Endothelial cell of hepatic sinusoid (primary cell): ENCODE results near the gene CDCP2.

Experiments used
- in situ Hi-C: cut with HindIII; loops from 2 replicates; pipeline ENCODE4 v1.10.0; 2017; ENCODE audit warnings: low sequenced_read_pairs

Gene CDCP2

DNA sequence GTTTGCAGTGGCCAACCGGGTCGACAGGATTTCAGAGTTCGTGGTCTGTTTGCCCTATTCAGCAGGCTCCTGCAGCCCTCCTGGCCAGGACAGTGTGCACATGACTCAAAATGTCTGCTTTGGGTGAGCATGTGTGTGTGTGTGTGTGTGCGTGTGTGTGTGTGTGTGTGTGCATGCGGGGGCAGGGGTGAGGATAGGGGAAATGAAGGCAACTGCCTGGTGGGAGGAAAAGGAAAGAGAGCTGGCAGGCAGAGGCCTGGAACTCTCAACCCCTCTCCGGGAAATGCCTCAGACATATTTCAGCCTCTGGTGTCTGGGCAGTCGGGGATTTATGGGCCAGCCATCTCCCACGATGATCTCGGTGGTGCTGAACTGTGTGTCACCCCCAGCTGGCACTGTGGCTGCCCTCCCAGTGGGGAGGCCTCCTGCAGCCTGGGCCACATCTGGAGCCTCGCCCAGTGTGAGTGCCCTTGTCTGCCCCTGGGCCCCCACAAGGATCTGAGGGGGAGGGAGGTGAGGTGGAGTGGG lies 15.2 kb downstream of the CDCP2 start:
- in situ Hi-C loops = loop anchor here (5.0 kb wide), 1 partner anchor 70 kb away; no protein-coding TSS in a partner anchor

DNA sequence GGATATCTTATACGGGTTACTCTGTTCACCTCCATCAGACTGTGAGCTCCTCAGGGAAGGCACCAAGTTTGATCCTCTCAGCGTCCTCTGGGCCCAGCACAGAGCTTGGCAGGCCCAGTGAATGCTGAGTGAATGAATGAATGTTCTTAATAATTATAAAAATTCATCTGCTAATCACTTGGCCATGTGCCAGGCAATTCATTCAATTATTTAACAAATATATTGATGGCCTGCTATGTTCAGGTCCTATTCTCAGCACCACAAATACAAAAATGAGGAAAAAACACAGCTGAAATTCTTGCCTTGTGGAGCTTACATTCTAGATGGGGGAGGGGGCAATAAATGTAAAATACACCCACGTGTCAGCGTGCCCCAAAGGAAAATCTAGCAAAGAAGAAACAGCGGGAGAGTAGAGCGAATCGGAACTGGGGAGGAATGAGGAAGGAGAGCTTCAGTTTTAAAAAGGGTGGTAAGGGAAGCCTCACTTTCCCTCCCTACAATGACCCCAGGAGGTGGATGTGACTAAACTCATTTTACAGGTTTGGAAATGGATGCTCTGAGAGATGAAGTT lies 15.8 kb downstream of the CDCP2 start:
- in situ Hi-C loops = loop anchor here (5.0 kb wide), 1 partner anchor 70 kb away; no protein-coding TSS in a partner anchor

DNA sequence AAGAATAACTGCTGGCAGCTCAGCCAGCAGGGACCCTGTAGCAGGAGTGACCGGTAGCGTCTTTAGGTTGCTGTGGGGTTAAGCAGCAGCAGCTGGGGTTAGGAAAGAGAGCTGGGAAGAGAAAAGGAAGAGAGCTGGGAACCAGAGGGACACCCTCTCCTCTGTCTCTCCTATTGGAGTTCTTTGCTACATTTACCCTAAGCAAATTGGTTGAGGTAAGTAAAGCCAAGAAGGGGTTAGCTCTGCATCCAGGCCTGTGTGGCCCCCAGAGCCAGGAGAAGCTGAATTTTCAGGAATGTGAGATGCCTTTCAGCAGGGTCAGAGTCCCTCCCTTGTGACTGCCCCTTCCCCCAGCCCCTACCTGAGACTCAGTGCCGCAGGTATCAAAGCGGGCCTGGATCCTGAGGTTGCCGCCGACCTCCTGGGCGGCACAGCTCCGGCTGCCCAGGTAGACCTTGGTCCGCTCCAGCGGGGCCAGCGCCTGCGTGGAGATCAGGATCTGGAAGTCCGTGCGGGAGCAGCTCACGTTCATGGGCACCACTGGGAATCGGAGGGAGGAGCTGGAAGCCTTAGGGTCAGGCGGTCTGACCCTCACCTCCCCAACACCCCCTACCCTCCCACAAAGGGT lies 16.4 kb downstream of the CDCP2 start:
- in situ Hi-C loops = loop anchor here (5.0 kb wide), 1 partner anchor 71 kb away; no protein-coding TSS in a partner anchor

DNA sequence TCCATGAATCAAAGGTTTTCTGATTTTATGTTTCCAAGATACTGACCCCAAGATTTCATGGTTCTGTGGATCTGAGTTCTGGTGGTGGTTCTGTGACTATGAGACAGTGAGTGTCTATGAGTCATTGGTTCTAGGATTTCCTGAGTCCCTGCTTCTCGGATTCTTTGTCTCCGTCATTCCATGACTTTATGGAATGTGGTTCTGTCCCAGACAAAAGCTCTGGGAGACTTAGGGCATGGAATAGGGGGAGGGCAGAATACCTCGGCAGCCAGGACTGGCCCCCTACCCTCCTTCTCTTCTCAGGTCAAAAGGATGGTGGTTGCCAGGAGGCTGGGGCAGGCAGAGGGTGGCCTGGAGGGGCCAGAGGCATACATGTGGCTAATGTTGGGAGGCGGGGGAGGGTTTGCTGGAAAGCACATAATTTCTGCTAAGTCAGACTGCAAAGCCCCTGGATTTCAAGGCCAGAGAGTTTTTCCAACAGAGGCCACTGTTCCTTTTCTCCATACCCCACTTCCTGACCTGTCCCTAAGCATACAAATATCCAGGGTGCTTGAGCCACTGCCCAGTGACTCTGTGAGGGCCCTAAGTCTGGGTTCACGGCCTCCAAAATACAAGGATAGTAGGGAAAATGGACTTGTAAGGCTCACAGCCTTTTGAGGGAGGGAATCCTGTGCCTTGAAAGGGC lies 17.2 kb downstream of the CDCP2 start:
- in situ Hi-C loops = loop anchor here (5.0 kb wide), 1 partner anchor 72 kb away; no protein-coding TSS in a partner anchor

DNA sequence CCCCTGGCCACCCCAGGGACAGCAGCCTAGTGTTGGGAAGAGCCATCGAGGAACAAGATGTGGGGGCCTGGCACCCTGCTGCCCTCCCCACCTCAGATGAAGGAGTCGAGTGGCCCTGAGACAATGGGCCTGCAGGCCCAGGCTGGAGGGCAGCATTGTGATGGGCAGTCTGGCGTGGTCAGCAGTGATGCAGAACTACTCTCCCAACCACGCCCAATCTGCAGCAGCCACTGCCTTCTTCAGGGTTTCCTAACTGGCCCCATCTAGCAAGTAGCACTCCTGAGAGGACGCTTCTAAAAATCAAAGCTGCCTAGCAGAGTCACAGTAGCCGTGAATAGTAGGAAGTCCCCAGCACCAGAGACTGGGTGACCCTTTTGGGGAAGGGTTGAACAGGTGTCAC lies 18.5 kb downstream of the CDCP2 start:
- in situ Hi-C loops = no loop called here

DNA sequence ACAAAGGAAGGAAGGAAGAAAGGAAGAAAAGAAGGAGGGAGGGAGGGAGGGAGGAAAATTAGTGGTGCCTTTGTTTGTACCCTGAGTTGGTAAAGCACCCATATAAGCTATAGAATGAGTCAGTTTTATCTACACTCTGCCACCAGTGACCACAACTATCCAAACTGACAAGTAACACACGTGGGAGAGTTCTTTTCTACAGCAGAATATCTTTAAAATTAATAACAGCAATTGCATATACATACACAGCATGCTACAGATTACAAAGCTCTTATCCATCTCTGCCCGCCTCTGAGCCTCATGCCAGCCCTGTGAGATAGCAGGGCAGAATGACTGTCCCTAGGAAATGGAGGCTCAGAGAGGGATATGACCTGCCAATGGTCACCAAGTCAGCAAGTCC lies 20.3 kb downstream of the CDCP2 start:
- in situ Hi-C loops = no loop called here

DNA sequence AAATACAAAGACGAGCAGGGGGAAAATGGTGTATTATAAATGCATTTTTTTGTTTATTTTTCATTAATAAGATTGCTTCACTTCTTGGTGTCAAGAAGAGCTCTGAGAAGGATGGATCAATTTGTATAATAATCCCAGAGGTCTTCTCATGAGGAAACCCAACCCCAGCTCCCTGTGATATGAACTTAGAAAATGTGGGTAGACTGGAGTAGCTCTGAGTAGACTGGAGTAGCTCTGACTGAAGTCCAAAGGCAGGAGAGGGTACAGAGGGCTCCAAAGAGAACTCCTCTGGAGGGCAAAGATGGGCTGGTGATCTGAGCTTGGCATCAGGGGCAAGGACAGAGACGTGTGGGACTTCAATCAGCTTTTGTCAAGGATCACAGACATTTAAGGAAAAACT lies 21.4 kb downstream of the CDCP2 start:
- in situ Hi-C loops = no loop called here

DNA sequence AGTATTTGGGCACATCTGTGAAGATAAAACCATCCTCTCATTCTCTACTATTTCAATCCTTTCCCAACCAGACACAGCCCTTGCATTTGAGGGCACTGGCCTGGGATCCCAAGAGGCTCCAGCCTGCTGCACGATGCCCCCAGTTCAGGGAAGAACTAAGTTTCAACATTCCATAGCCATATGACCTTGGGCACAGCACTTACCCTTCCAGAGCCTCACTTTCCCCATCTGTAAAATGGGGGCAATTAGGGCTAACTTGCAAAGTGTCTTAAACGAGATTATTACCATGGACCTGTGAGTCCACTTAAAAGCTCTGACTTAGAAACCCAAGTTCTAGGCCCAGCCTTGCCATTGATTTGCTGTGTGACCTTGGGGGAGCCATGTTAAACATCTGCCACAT lies 22.9 kb downstream of the CDCP2 start:
- in situ Hi-C loops = loop anchor here (5.0 kb wide), 1 partner anchor 42 kb away; no protein-coding TSS in a partner anchor

DNA sequence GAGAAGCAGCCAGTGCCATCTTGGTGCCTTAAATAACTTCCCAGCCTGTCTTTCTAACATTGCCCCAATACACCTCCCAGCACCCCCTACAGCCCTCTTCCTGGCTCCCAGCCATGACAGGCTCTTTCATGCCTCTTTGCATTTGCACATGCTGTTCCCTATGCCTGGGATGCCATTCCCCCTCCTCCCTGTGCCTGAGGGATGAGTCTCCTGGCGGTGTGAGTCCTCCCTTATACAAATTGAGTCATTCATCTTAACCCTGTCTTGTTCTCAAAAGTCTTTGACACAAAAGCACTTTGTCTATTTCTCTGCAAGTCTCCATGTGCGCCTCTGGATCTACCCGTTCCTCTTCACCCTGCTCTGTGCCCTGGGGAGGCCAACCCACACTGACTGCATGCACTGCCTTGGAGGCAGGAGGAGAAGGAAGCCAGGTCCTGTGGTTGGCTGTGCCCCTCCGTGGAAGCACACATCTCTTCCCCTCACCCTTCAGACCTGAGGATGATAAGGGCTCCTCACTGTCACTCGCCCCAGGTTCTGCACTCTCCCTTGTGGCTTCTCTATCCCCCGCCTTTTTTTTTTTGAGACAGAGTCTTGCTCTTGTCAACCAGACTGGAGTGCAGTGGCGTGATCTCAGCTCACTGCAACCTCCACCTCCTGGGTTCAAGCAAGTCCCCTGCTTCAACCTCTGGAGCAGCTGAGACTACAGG lies 25.1 kb downstream of the CDCP2 start:
- in situ Hi-C loops = loop anchor here (5.0 kb wide), 1 partner anchor 45 kb away; no protein-coding TSS in a partner anchor

DNA sequence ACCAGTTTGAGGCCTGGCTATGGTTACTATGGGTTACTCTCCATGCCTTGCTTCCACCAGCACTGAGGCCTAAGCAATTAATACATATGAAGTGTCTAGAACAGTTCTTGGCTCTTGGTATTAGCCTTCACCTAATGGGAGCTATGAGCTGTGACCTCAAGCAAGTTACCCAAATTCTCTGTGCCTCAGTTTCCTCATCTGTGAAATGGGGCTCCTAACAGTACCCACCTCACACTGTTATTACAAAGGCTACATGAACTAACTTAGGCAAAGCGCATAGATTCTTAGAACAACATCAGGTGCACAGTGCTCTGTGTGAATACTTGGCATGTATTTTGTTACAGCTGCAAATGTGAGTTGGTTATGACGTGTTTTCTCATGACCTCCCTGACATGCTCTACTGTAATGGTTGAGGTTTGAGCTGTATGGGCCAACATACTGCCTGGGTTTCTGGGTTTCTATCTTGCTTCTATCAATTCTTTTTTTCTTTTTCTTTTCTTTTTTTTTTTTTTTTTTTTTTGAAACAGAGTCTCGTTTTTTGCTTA lies 26.5 kb downstream of the CDCP2 start:
- in situ Hi-C loops = loop anchor here (5.0 kb wide), 1 partner anchor 46 kb away; no protein-coding TSS in a partner anchor

DNA sequence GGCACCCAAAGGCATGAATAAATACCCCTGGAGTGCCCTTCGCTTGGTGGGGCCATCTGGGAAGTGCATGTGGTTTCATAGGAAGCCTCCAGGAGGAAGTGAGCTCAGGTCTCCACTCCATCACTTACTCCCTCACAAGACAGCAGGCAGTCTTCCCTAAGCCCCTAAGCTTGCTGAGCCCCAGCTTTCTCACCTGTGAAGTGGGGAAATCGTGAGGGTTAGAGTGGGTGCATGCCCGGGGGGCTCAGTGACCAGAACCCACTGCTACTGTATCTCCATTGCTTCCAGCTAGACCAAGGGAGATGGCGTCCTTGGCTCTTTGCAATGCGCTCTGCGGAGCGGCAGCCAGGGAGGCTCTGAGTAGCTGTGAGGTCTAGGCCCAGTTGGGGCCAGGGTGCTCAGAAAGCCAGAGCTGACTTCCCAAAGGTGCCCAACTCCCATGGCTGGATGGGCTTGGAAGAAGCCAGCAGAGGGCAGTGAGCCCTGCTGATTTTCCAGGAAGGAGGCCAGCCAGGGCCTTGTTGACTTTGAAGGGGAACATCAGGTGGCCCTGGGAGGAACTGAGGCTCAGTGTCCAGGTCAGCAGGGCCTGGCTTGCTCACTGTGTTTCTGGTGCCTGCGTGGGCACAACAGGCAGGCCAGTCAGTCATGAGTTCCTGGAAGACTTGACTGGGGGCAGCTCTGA lies 27.3 kb downstream of the CDCP2 start:
- in situ Hi-C loops = loop anchor here (5.0 kb wide), 1 partner anchor 47 kb away; no protein-coding TSS in a partner anchor

DNA sequence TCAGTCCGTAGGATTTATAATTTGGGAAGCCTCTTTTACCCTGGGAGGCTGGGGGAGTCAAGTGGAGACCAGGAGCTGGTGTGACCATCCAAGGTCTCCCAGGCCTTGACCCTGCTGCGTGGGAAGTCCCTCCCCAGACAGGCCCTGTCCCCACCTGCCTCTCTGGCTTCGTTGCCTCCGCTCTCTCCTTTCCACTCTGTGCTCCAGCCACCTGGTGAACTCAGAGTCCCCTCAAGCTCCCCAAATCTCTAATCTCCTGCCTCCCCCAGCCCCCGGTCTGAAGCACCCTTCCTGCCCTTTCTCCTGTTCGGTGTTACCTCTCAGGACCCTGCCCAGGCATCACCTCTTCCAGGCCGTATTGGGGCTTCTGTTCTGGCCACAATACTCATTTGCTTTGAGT lies 27.9 kb downstream of the CDCP2 start:
- in situ Hi-C loops = loop anchor here (5.0 kb wide), 1 partner anchor 47 kb away; no protein-coding TSS in a partner anchor

DNA sequence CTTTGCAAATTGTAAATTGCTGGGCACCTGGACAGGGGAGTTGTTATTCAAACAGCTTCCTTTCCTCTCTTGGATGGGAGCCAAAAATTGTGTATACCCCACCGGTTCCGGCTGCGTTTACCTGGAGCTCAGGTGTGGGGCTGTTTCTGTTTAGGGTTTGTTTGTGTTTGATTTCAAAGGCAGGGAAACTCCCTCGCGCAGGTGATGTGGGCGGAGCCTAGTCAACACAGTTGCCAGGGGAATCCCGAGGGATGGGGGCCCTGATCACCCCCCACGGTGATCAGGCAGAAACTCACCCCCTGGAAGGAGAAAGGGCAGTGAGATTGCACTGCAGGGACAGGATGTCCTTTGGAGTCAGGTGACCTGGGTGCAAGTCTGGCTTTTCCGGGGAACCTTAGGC lies 28.3 kb downstream of the CDCP2 start:
- in situ Hi-C loops = no loop called here

DNA sequence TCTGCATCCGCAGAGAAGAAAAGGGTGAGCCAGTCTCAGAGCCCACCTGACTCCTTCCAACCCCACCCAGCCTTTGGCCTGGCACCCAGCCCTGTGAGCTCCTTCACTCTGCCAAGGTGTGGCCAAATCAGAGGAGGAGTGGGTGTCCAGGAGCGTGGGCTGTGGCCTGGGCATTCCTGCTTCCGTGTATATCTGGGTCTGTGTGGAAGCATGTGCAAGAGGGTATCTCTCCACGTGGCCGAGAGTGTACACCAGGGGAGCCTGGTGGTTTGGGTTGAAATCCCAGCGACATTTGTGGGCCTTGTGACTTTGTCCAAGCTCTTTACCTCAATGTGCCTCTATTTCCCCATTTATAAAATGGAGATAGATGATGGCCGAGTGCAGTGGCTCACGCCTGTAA lies 29.8 kb downstream of the CDCP2 start:
- in situ Hi-C loops = no loop called here

DNA sequence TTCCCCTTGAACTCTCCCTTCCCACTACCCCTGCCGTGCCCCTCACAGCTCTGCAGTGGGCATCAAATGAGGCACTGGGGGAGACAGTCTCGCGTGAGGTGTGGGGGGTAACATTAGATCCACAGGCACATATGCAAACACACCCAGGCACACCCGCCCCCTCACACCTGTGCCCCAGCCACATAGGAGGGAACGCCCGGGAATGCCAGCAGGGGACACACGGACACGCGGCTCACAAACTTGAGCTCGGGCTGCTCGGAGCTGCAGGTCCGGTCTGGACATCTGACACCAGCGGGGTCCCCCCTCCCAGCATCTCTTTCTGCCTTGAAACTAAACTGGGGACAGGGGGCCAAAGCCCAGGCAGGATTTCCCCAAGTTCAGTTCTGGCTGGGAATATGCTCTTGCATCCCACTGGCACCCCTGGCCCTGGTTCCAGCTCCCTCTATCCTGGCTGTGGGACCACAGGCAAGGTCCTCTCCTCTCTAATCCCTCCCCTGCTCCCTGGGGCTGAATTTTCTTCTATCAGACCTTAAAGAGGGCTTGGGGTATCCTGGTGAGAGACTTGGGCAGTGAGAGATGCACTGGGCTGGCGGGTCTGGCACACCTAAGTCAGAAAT lies 30.6 kb downstream of the CDCP2 start:
- in situ Hi-C loops = no loop called here

DNA sequence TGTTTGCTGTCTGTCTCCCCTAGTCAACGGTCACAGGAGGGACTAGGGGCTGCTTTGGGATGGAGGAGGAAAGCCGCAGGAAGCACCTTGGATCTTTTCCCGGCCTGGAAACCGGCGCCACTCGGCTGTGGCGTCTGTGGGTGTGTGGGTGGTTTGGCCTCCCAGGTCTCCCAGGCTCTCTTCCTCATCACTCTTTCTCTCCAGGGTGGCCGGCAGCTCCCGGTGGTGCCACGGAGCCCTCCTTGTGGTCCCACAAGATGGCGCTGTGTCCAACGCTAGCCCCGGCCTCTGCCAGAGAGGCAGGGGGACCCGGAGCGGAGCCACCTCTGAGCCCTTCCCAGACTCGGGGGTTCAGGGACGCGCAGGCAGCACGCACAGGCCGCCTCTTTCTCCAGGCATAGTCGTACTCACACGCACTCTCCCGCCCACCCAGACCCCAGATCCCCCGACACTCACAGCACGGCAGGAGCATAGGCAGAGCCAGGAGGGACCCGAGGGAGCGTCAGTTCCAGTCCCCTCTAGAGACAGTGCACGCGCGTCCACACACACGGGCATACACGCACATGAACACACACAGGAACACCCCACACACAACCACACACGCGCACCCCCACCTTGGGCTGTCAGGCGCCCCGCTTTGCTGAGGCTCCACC lies 31.2 kb downstream of the CDCP2 start:
- in situ Hi-C loops = no loop called here

DNA sequence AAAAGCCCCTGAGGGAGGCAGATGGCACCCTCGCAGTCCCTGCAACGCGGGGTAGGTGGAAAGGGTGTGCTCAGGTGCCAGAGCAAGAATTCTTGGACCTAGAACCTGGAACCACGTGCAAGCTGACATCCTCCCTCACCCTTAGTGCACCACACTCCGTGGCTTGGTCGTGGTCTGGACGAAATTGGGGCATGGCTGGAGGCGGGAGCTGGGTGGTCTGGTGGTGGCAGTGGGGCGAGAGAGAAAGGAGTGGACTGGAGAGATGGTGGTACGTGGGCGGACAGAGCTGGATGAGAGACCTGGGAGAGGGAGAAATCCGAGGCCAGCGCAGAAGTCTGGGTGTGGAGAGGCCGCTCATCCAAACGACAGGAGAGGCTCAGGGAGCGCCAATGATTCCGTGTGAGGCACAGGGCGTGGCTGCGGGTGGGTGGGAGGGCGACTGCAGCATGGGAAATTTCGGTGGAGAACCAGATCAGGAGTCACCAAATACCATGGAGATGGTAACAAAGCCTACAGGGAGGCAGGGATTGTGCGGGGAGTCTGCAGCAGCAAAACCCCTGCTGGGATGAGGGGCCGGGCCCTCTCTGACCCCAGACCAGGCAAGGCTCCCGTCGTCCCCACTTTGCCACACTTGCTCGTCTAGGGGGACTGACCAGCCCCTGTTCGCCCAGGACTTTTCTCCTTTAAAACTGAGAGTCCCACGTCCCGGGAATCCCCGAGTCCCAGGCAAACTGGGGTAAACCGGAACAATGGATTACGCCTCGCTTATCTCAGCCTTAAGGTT lies 31.9 kb downstream of the CDCP2 start:
- in situ Hi-C loops = no loop called here

DNA sequence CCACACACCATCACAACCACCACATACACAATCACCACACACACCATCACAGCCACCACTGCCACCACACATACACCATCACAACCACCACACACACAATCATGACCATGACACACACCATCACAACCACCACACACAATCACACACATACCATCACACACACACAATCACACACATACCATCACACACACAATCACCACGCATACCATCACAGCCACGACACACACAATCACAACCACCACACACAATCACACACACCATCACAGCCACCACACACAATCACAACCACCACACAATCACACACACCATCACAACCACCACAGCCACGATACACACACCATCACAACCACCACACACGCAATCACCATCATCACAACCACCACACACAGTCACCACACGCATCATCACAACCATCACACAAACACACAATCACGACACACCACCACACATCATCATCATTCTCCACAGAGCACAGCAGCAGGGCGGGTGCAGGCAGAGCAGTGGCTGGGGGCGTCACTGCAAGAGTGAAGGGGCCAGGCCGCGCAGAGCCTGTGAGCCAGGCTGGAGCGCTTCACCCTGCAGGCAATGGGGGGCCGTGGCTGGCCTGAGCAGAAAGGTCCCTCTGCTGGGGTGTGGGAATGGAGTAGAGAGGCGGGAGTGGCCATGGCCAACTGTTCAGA lies 32.6 kb downstream of the CDCP2 start:
- in situ Hi-C loops = no loop called here
